GM12891 (cell line): Measurements from ENCODE around the gene ITSN1.

Experiments used
- POLR2A ChIP-seq: IDR thresholded peaks from 2 replicates; pipeline ENCODE4 v1.6.1; 2011; ENCODE audit warnings: low read depth, low read length, control low read depth
- POLR2AphosphoS5 ChIP-seq: IDR thresholded peaks from 2 replicates; pipeline ENCODE4 v1.6.1; 2011; ENCODE audit warnings: low read depth, low read length, control low read depth

DNA sequence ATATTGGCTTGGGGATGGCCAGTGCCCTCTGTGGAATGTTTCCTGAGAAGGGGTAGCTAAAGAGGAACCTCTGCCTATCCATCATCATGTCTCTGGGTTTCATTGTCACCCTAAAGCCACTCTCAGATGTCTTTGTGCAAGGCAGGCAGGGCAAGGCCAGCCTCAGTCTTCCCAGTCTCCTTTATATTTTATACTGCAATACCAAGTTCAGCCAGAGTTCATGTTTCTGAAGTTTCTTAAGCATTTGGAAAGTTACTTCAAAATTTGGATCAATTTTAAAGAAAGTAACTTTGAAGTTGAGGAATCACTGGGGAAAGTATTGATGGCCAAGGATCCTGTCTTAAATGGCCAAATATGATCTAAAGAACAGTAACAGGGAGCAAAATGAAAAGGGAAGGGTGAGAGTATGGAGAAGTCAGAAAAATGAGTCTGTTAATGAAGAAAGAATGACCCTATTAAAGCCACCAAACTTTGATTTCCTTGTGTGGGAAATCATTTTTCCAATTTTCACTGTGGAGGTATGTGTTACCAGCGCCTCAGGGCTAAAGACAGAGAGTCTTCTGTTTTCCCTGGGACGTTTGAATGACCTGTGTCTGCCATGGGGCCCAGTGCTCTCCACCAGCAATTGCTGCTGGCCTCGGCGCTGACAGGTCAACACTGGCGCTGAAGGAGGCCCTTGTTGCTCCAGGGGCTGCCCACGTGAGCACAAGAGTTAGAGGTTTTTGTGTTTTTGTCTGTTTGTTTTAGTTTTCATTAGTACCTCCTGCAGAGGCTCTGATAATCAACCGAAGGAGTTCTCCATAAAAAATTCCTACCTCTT, 179.4 kb downstream of the ITSN1 start:
- TF ChIP-seq POLR2A, result no peak
- no peak for TF ChIP-seq POLR2AphosphoS5
